SK-N-SH (cell line): ENCODE measurements around the gene SERPINB5. TPM values are rescaled to one million over a fixed set of nuclear protein-coding genes. Genes with fewer than 3 reads are reported as not detected.

Experiments
- CTCF ChIA-PET: fragments of 300-600, 350-600 bp; formaldehyde crosslinking; extraction: SDS; loops from one replicate; lab custom pipeline; 2021; lab: Yijun Ruan, JAX
- POLR2A ChIA-PET: fragments of 350-600 bp; sonication (Branson Sonifier 250); formaldehyde crosslinking; extraction: SDS; loops from one replicate; lab custom pipeline; 2020; ENCODE audit warnings: antibody characterized with exemption, inconsistent platforms; lab: Yijun Ruan, JAX
- DNase-seq: peaks from one replicate; pipeline ENCODE4 v3.0.0; 2012
- H2AFZ ChIP-seq: fragments of 200-600 bp; sonication (generic); 2 replicates; pipeline ENCODE4 v1.8.1; 2016; ENCODE audit warnings: antibody characterized with exemption, mild to moderate bottlenecking, low read depth
- H3F3A ChIP-seq: fragments of 200-600 bp; sonication (generic); replicated peaks from 2 replicates; pipeline ENCODE3; 2016; ENCODE audit warnings: antibody characterized with exemption, mild to moderate bottlenecking; ENCODE audit not compliant: insufficient read depth
- H3K27ac ChIP-seq, 2 experiments: fragments of 200-500 bp in 1 of 2; fragments of 200-600 bp in 1 of 2; sonication (Bioruptor generic) in 1 of 2; sonication (generic), shearing (Covaris generic) in 1 of 2; 2 replicates each; pipeline versions ENCODE4 v1.5.1 to v1.6.1; 2014 to 2016; ENCODE audit warnings: low read depth in 2 of 2, inconsistent platforms in 1 of 2, low read length in 1 of 2, mild to moderate bottlenecking in 1 of 2, mixed read lengths in 1 of 2
- H3K27me3 ChIP-seq: fragments of 200-600 bp; sonication (generic), shearing (Covaris generic); 2 replicates; pipeline ENCODE4 v1.6.1; 2016; ENCODE audit warnings: mixed run types; ENCODE audit not compliant: insufficient read depth
- H3K36me3 ChIP-seq, 2 experiments: fragments of 200-500 bp in 1 of 2; fragments of 200-600 bp in 1 of 2; sonication (Bioruptor generic) in 1 of 2; sonication (generic) in 1 of 2; replicated peaks in 1 of 2; 2 replicates each; pipeline versions ENCODE3 to v1.5.1; 2014 to 2016; ENCODE audit warnings: low read length in 1 of 2, mild to moderate bottlenecking in 1 of 2; ENCODE audit not compliant: insufficient read depth in 2 of 2, control insufficient read depth in 1 of 2
- H3K4me1 ChIP-seq, 2 experiments: fragments of 200-500 bp in 1 of 2; fragments of 200-600 bp in 1 of 2; sonication (Bioruptor generic) in 1 of 2; sonication (generic), shearing (Covaris generic) in 1 of 2; 2 replicates each; pipeline versions ENCODE4 v1.5.1 to v1.6.1; 2014 to 2016; ENCODE audit warnings: low read depth in 1 of 2, low read length in 1 of 2, mixed run types in 1 of 2; ENCODE audit not compliant: insufficient read depth in 2 of 2, control insufficient read depth in 1 of 2
- H3K4me2 ChIP-seq: fragments of 200-600 bp; sonication (generic), shearing (Covaris generic); 2 replicates; pipeline ENCODE4 v1.6.1; 2017; ENCODE audit warnings: mixed run types
- H3K4me3 ChIP-seq, 2 experiments: fragments of 200-500 bp in 1 of 2; fragments of 200-600 bp in 1 of 2; sonication (Bioruptor generic) in 1 of 2; sonication (generic), shearing (Covaris generic) in 1 of 2; 2 replicates each; pipeline versions ENCODE4 v1.5.1 to v1.8.1; 2014 to 2016; ENCODE audit warnings: low read depth in 2 of 2, inconsistent platforms in 1 of 2, low read length in 1 of 2, mild to moderate bottlenecking in 1 of 2, mixed read lengths in 1 of 2, moderate library complexity in 1 of 2
- H3K79me2 ChIP-seq: fragments of 200-600 bp; sonication (generic); 2 replicates; pipeline ENCODE4 v1.8.1; 2017; ENCODE audit warnings: mild to moderate bottlenecking; ENCODE audit not compliant: insufficient read depth
- H3K9ac ChIP-seq: fragments of 200-600 bp; sonication (generic); 2 replicates; pipeline ENCODE4 v1.6.1; 2017; ENCODE audit warnings: mixed run types
- H3K9me2 ChIP-seq: fragments of 200-600 bp; sonication (generic); 2 replicates; pipeline ENCODE4 v1.6.1; 2017; ENCODE audit warnings: mixed run types
- H3K9me3 ChIP-seq: fragments of 200-600 bp; sonication (generic); 2 replicates; pipeline ENCODE4 v1.6.1; 2017; ENCODE audit warnings: mixed run types, mild to moderate bottlenecking, moderate library complexity
- H4K20me1 ChIP-seq: fragments of 200-600 bp; sonication (generic); 2 replicates; pipeline ENCODE4 v1.6.1; 2017; ENCODE audit warnings: mild to moderate bottlenecking, mixed run types; ENCODE audit not compliant: insufficient read depth
- ELF1 ChIP-seq: IDR thresholded peaks from 2 replicates; pipeline ENCODE4 v1.4.0; 2012
- EP300 ChIP-seq, 2 experiments: IDR thresholded peaks; 2 replicates each; pipeline versions ENCODE4 v1.4.0 to v1.6.1; 2012; ENCODE audit warnings: borderline replicate concordance in 1 of 2, low read depth in 1 of 2, low read length in 1 of 2
- EZH2phosphoT487 ChIP-seq: fragments of 200-600 bp; sonication (generic); IDR thresholded peaks from 2 replicates; pipeline ENCODE4 v1.6.1; 2017; ENCODE audit warnings: low read depth, mixed run types, mild to moderate bottlenecking, antibody characterized with exemption, moderate library complexity, borderline replicate concordance
- FOSL2 ChIP-seq: IDR thresholded peaks from 2 replicates; pipeline ENCODE4 v1.4.0; 2012; ENCODE audit warnings: low read depth, mild to moderate bottlenecking, moderate library complexity, borderline replicate concordance
- GABPA ChIP-seq: IDR thresholded peaks from 2 replicates; pipeline ENCODE4 v1.4.0; 2012; ENCODE audit warnings: low read depth, mild to moderate bottlenecking
- GATA2 ChIP-seq: sonication (generic); formaldehyde crosslinking; IDR thresholded peaks from 2 replicates; pipeline ENCODE4 v1.5.0; 2020; ENCODE audit warnings: mild to moderate bottlenecking, missing genetic modification reagents
- JUND ChIP-seq: IDR thresholded peaks from 2 replicates; pipeline ENCODE4 v1.4.0; 2012
- MEF2A ChIP-seq: IDR thresholded peaks from 2 replicates; pipeline ENCODE4 v1.4.0; 2012; ENCODE audit warnings: low read depth, borderline replicate concordance
- MXI1 ChIP-seq: IDR thresholded peaks from 2 replicates; pipeline ENCODE4 v1.6.1; 2012; ENCODE audit warnings: mild to moderate bottlenecking, low read depth, low read length, improper control_type of control experiment
- NFIC ChIP-seq: IDR thresholded peaks from 2 replicates; pipeline ENCODE4 v1.4.0; 2012; ENCODE audit warnings: borderline replicate concordance
- NRF1 ChIP-seq: IDR thresholded peaks from 2 replicates; pipeline ENCODE4 v1.6.1; 2012; ENCODE audit warnings: low read depth, mild to moderate bottlenecking, low read length
- POLR2AphosphoS5 ChIP-seq: IDR thresholded peaks from 2 replicates; pipeline ENCODE4 v1.6.1; 2012; ENCODE audit warnings: low read depth, low read length
- RCOR1 ChIP-seq: fragments of 150-350 bp; IDR thresholded peaks from 2 replicates; pipeline ENCODE4 v1.6.1; 2017; ENCODE audit warnings: antibody characterized with exemption, low read length
- RXRA ChIP-seq: IDR thresholded peaks from 2 replicates; pipeline ENCODE4 v1.4.0; 2012; ENCODE audit warnings: low read depth, mild to moderate bottlenecking, borderline replicate concordance
- TAF1 ChIP-seq: IDR thresholded peaks from 2 replicates; pipeline ENCODE4 v1.6.1; 2012; ENCODE audit warnings: low read depth, mild to moderate bottlenecking, low read length, moderate library complexity, borderline replicate concordance
- TCF12 ChIP-seq: IDR thresholded peaks from 2 replicates; pipeline ENCODE4 v1.4.0; 2012
- TEAD4 ChIP-seq: IDR thresholded peaks from 2 replicates; pipeline ENCODE4 v1.4.0; 2012; ENCODE audit warnings: mild to moderate bottlenecking, borderline replicate concordance; ENCODE audit not compliant: insufficient read depth
- WGBS: methylation state at CpG from one replicate; pipeline ENCODE4 v1.1.6; 2017; ENCODE audit warnings: low lambda C conversion rate; 5-methylcytosine and 5-hydroxymethylcytosine counted together
- polyA plus RNA-seq, 3 experiments: library from polyadenylated mRNA; depleted of rRNA; stranded (reverse); fragments of >200 nt; gene quantifications; 2 replicates each; pipeline ENCODE4 v1.2.3, GENCODE V29; 2012
- TF ChIP-seq, protein P1 (sequence below): fragments of 150-350 bp; IDR thresholded peaks from 2 replicates; pipeline ENCODE4 v1.6.1; 2016; ENCODE audit warnings: mild to moderate bottlenecking, low read depth, low read length
- TF ChIP-seq, protein P2 (sequence below): IDR thresholded peaks from 2 replicates; pipeline ENCODE4; 2012
- TF ChIP-seq, protein P3 (sequence below): IDR thresholded peaks from 2 replicates; pipeline ENCODE4 v1.4.0; 2012; ENCODE audit warnings: low read depth, borderline replicate concordance
- TF ChIP-seq, protein P4 (sequence below): IDR thresholded peaks from 2 replicates; pipeline ENCODE4 v1.4.0; 2012; ENCODE audit warnings: low read depth
- TF ChIP-seq, protein P5 (sequence below): IDR thresholded peaks from 2 replicates; pipeline ENCODE4 v1.4.0; 2012; ENCODE audit warnings: low read depth, borderline replicate concordance

Gene SERPINB5
- polyA plus RNA-seq, 1 of the 3 experiments (the other 2 are of a cell fraction), result not detected

DNA sequence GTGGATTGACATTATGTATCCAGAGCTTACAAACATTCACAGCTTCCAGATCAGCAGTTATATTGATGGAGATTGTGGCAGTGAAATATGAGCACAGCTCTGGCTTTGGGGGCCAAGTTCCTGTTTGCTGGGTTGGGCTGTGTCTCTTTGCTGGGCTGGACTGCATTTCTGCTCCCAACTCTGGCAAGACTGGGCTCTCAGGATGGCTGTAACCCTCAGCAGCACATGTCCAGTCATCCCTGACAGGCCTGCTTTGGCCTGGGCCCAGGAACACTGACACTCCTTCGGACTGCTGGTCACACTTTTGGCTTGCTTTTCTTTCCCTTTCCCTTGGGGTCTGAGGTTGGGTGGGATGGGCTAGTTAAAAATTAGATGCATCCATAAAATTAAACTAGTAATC lies 36.5 kb upstream of the SERPINB5 start:
- Histone ChIP-seq H3K79me2 (no peaks in the 10 kb centered on the region), H2AFZ (no peak overlapping the region), H3K4me3 (no peak overlapping the region), H3K9me3 (no peaks in the 10 kb centered on the region), H3K9ac (no peak overlapping the region), H3K36me3 (no peaks in the 10 kb centered on the region), H3K27me3 (no peaks in the 10 kb centered on the region)
- DNase-seq, result no peak
- 17% methylated on average over 1 of the region's 1 CpG for WGBS
- TF ChIP-seq GABPA, result no peak
- no peak for TF ChIP-seq JUND
- TF ChIP-seq MEF2A, result no peak
- TF ChIP-seq NRF1, result no peak
- TF ChIP-seq TCF12, result no peak
- no peak for TF ChIP-seq ELF1
- no peak for TF ChIP-seq RXRA
- TF ChIP-seq MXI1, result no peak
- TF ChIP-seq, protein P1, sequence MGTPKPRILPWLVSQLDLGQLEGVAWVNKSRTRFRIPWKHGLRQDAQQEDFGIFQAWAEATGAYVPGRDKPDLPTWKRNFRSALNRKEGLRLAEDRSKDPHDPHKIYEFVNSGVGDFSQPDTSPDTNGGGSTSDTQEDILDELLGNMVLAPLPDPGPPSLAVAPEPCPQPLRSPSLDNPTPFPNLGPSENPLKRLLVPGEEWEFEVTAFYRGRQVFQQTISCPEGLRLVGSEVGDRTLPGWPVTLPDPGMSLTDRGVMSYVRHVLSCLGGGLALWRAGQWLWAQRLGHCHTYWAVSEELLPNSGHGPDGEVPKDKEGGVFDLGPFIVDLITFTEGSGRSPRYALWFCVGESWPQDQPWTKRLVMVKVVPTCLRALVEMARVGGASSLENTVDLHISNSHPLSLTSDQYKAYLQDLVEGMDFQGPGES, result no peak
- no peak for TF ChIP-seq FOSL2
- TF ChIP-seq, protein P2, sequence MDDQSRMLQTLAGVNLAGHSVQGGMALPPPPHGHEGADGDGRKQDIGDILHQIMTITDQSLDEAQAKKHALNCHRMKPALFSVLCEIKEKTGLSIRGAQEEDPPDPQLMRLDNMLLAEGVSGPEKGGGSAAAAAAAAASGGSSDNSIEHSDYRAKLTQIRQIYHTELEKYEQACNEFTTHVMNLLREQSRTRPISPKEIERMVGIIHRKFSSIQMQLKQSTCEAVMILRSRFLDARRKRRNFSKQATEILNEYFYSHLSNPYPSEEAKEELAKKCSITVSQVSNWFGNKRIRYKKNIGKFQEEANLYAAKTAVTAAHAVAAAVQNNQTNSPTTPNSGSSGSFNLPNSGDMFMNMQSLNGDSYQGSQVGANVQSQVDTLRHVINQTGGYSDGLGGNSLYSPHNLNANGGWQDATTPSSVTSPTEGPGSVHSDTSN, result no peak
- TF ChIP-seq GATA2, result no peak
- no peak for TF ChIP-seq EP300 (IDR thresholded peaks at IDR 0.05; ENCODE audit: borderline replicate concordance in 1 of 2, low read depth in 1 of 2, low read length in 1 of 2)
- TF ChIP-seq POLR2AphosphoS5, result no peak
- TF ChIP-seq, all 33 proteins: peak for 0
- H3K9me2 ChIP-seq, result no peaks in the 10 kb centered on the region
- H3K27ac ChIP-seq, result no peak overlapping the region
- peaks cover 10% of the 10 kb centered on the region for H3F3A ChIP-seq
- no peaks in the 10 kb centered on the region for H4K20me1 ChIP-seq
- ChIA-PET POLR2A (no interaction called here), CTCF (interaction anchor here (0.7 to 6.7 kb wide), 10 partner anchors 99 to 1014 kb away, joined by 3 to 66 read pairs (median 6); no protein-coding TSS in a partner anchor)
- 0 out of 4 replicates have a peak, but pooled peaks cover 0 to 6% of the 10 kb centered on the region in 2 experiments for H3K4me1 ChIP-seq
- H3K4me2 ChIP-seq, result no peak overlapping the region

DNA sequence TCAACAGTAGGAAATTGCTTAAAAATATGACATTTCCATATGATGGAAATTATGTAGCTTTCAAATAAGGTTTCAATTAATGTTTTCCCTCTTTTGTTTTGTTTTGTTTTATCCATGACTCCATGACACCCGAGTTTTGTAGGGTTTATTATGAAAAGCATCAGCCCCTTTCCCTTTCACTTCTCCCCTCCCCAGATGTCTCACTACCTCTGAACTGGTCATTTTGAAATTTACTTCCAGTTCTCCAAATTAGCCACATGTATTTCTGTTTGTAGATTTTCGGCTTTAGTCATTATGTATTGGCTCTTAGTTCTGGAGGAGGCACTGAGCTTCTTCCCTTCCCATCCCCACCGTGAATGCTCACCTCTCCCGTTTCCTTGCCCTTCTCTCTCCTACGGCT lies 35.9 kb upstream of the SERPINB5 start:
- Histone ChIP-seq H3K9ac (no peak overlapping the region), H3K9me3 (no peaks in the 10 kb centered on the region), H3K9me2 (no peaks in the 10 kb centered on the region), H3F3A (peaks cover 10% of the 10 kb centered on the region), H2AFZ (no peak overlapping the region), H3K4me1 (0 out of 4 replicates have a peak, but pooled peaks cover 0 to 6% of the 10 kb centered on the region in 2 experiments), H3K27ac (no peak overlapping the region), H3K4me3 (no peak overlapping the region), H4K20me1 (no peaks in the 10 kb centered on the region), H3K4me2 (no peak overlapping the region), H3K36me3 (no peaks in the 10 kb centered on the region), H3K27me3 (no peaks in the 10 kb centered on the region), H3K79me2 (no peaks in the 10 kb centered on the region)
- 65% methylated on average over 5 of the region's 5 CpGs for WGBS
- ChIA-PET CTCF (interaction anchor here (6.7 kb wide), 1 partner anchor 424 kb away, joined by 66 read pairs; no protein-coding TSS in a partner anchor), POLR2A (no interaction called here)
- no peak for DNase-seq
- no peak for TF ChIP-seq MXI1
- no peak for TF ChIP-seq NFIC
- TF ChIP-seq TEAD4, result no peak
- TF ChIP-seq, protein P3, sequence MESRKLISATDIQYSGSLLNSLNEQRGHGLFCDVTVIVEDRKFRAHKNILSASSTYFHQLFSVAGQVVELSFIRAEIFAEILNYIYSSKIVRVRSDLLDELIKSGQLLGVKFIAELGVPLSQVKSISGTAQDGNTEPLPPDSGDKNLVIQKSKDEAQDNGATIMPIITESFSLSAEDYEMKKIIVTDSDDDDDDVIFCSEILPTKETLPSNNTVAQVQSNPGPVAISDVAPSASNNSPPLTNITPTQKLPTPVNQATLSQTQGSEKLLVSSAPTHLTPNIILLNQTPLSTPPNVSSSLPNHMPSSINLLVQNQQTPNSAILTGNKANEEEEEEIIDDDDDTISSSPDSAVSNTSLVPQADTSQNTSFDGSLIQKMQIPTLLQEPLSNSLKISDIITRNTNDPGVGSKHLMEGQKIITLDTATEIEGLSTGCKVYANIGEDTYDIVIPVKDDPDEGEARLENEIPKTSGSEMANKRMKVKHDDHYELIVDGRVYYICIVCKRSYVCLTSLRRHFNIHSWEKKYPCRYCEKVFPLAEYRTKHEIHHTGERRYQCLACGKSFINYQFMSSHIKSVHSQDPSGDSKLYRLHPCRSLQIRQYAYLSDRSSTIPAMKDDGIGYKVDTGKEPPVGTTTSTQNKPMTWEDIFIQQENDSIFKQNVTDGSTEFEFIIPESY, result no peak
- TF ChIP-seq RCOR1, result no peak
- no peak for TF ChIP-seq GABPA
- TF ChIP-seq EZH2phosphoT487, result no peak
- TF ChIP-seq, protein P4, sequence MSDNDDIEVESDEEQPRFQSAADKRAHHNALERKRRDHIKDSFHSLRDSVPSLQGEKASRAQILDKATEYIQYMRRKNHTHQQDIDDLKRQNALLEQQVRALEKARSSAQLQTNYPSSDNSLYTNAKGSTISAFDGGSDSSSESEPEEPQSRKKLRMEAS, result no peak
- TF ChIP-seq NRF1, result no peak
- no peak for TF ChIP-seq TAF1
- TF ChIP-seq, protein P5, sequence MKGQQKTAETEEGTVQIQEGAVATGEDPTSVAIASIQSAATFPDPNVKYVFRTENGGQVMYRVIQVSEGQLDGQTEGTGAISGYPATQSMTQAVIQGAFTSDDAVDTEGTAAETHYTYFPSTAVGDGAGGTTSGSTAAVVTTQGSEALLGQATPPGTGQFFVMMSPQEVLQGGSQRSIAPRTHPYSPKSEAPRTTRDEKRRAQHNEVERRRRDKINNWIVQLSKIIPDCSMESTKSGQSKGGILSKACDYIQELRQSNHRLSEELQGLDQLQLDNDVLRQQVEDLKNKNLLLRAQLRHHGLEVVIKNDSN, result no peak
